Naive thymus-derived CD8-positive, alpha-beta T cell (primary cell): Measurements from ENCODE around the gene UNKL. TPM values are rescaled to one million over a fixed set of nuclear protein-coding genes. Genes with fewer than 3 reads are reported as not detected.

Experiments
- ATAC-seq, 2 donors: fragments of 150-1000 bp; cut with Tn5 transposase in 1 of 2; sonication (Bioruptor Pico), chemical (Tn5 transposase) in 1 of 2; 1 replicate in 1 of 2; 2 replicates in 1 of 2; pipeline ENCODE4 v1.10.0; 2021; ENCODE audit warnings: mild to moderate bottlenecking in 2 of 2, moderate library complexity in 2 of 2
- POLR2A ChIA-PET: fragments of 350-600 bp; sonication (Branson Sonifier 250); formaldehyde crosslinking; loops from one replicate; lab custom pipeline; 2021; ENCODE audit warnings: antibody characterized with exemption; lab: Charles Lee
- DNase-seq, 10 donors: peaks; one replicate each; pipeline versions ENCODE4 v3.0.0 to v3.0.0-alpha.2; 2020 to 2022
- H3K27ac Mint-ChIP-seq, 10 donors: one replicate each; pipeline ENCODE4 v1.8.0; 2020 to 2022; ENCODE audit warnings: mild to moderate bottlenecking in 10 of 10, mixed read lengths in 10 of 10, moderate library complexity in 4 of 10, inconsistent platforms in 1 of 10
- H3K27me3 Mint-ChIP-seq, 5 donors: one replicate each; pipeline ENCODE4 v1.8.0; 2021 to 2022; ENCODE audit warnings: mixed read lengths in 5 of 5
- H3K36me3 Mint-ChIP-seq, 3 donors: one replicate each; pipeline ENCODE4 v1.8.0; 2020 to 2022; ENCODE audit warnings: mixed read lengths in 3 of 3, mild to moderate bottlenecking in 2 of 3, inconsistent platforms in 1 of 3
- H3K4me1 Mint-ChIP-seq, 4 donors: one replicate each; pipeline ENCODE4 v1.8.0; 2021 to 2022; ENCODE audit warnings: mixed read lengths in 4 of 4
- H3K4me3 Mint-ChIP-seq, 10 donors: one replicate each; pipeline ENCODE4 v1.8.0; 2020 to 2022; ENCODE audit warnings: mild to moderate bottlenecking in 10 of 10, mixed read lengths in 10 of 10, moderate library complexity in 6 of 10, inconsistent platforms in 1 of 10
- H3K9me3 Mint-ChIP-seq, 9 donors: one replicate each; pipeline ENCODE4 v1.8.0; 2020 to 2022; ENCODE audit warnings: mixed read lengths in 9 of 9, mild to moderate bottlenecking in 3 of 9, inconsistent platforms in 1 of 9, moderate library complexity in 1 of 9
- polyA plus RNA-seq, 3 donors: library from polyadenylated mRNA; unstranded; fragments of 300-500 nt; fragmentation: Illumina TruSeq; gene quantifications; one replicate each; pipeline ENCODE4 v1.2.3, GENCODE V29; 2021
- total RNA-seq, 8 experiments: library from RNA in 2 of 8; stranded (reverse) in 2 of 8; gene quantifications; one replicate each; pipeline ENCODE4 v1.2.3 and lab custom pipeline; 2021 to 2026

UNKL gene
- total and polyA plus RNA-seq, 5 experiments from 2014 or later, result 8.3 to 151 (median 11.0) TPM

- DNase-seq (no peak), ATAC-seq (no peak)
- H3K27ac Mint-ChIP-seq, result no peak overlapping the region
- peaks cover 0 to 11% (median 0%) of the 10 kb centered on the region in 3 donors for H3K36me3 Mint-ChIP-seq
- POLR2A ChIA-PET, result no interaction called here
- H3K4me3 Mint-ChIP-seq, result peak overlapping the region in 3 of 10 donors; percentile 2 to 41 (median 34)
- peaks cover 11 to 35% (median 26%) of the 10 kb centered on the region in 4 donors for H3K4me1 Mint-ChIP-seq
- no peaks in the 10 kb centered on the region for H3K27me3 Mint-ChIP-seq
- peaks cover 0 to 2% (median 0%) of the 10 kb centered on the region in 9 donors for H3K9me3 Mint-ChIP-seq
Measured at GRCh38 chr16:1349351-1349750, 65.2 kb downstream of the UNKL start.

GRCh38 chr16:1348926-1349325 lies 65.6 kb downstream of the UNKL start:
- Mint-ChIP-seq H3K4me1 (peaks cover 11 to 34% (median 25%) of the 10 kb centered on the region in 4 donors), H3K36me3 (peaks cover 0 to 11% (median 0%) of the 10 kb centered on the region in 3 donors), H3K27ac (no peak overlapping the region), H3K9me3 (peaks cover 0 to 2% (median 0%) of the 10 kb centered on the region in 9 donors), H3K27me3 (no peaks in the 10 kb centered on the region), H3K4me3 (peak overlapping the region in 4 of 10 donors; percentile 2 to 41 (median 33))
- ATAC-seq (no peak), DNase-seq (no peak)
- POLR2A ChIA-PET, result no interaction called here

GRCh38 chr16:1348441-1348840 lies 66.1 kb downstream of the UNKL start:
- ATAC-seq (no peak), DNase-seq (no peak)
- POLR2A ChIA-PET, result no interaction called here
- H3K27ac Mint-ChIP-seq, result no peak overlapping the region
- peaks cover 0 to 2% (median 0%) of the 10 kb centered on the region in 9 donors for H3K9me3 Mint-ChIP-seq
- H3K27me3 Mint-ChIP-seq, result no peaks in the 10 kb centered on the region
- peaks cover 0 to 11% (median 0%) of the 10 kb centered on the region in 3 donors for H3K36me3 Mint-ChIP-seq
- peaks cover 10 to 30% (median 21%) of the 10 kb centered on the region in 4 donors for H3K4me1 Mint-ChIP-seq
- no peak overlapping the region for H3K4me3 Mint-ChIP-seq

- POLR2A ChIA-PET, result interaction anchor here (0.7 kb wide), 1 partner anchor 24 kb away, joined by 3 read pairs; no protein-coding TSS in a partner anchor
- Mint-ChIP-seq H3K27me3 (no peaks in the 10 kb centered on the region), H3K9me3 (peaks cover 0 to 2% (median 0%) of the 10 kb centered on the region in 9 donors), H3K4me3 (no peak overlapping the region), H3K36me3 (peaks cover 0 to 11% (median 0%) of the 10 kb centered on the region in 3 donors), H3K4me1 (peaks cover 11 to 30% (median 22%) of the 10 kb centered on the region in 4 donors), H3K27ac (no peak overlapping the region)
- DNase-seq, result no peak
- ATAC-seq, result no peak
Measured at GRCh38 chr16:1347962-1348361, 66.5 kb downstream of the UNKL start.

- Mint-ChIP-seq H3K27ac (no peak overlapping the region), H3K36me3 (peaks cover 0 to 11% (median 0%) of the 10 kb centered on the region in 3 donors), H3K4me3 (no peak overlapping the region), H3K9me3 (no peaks in the 10 kb centered on the region), H3K27me3 (no peaks in the 10 kb centered on the region), H3K4me1 (peaks cover 11 to 31% (median 23%) of the 10 kb centered on the region in 4 donors)
- ATAC-seq, result no peak
- POLR2A ChIA-PET, result interaction anchor here (0.7 kb wide), 1 partner anchor 23 kb away, joined by 3 read pairs; no protein-coding TSS in a partner anchor
- no peak for DNase-seq
Measured at GRCh38 chr16:1347286-1347855, 67.1 kb downstream of the UNKL start.

- Mint-ChIP-seq H3K9me3 (no peaks in the 10 kb centered on the region), H3K36me3 (peaks cover 0 to 11% (median 0%) of the 10 kb centered on the region in 3 donors), H3K4me1 (peaks cover 8 to 33% (median 22%) of the 10 kb centered on the region in 4 donors)
Measured at GRCh38 chr16:1346422-1347285, 67.8 kb downstream of the UNKL start.

GRCh38 chr16:1345651-1346421 lies 68.7 kb downstream of the UNKL start:
- POLR2A ChIA-PET, result no interaction called here
- H3K27ac Mint-ChIP-seq, result no peak overlapping the region
- no peak overlapping the region for H3K4me3 Mint-ChIP-seq
- H3K9me3 Mint-ChIP-seq, result no peaks in the 10 kb centered on the region
- H3K4me1 Mint-ChIP-seq, result peaks cover 8 to 29% (median 20%) of the 10 kb centered on the region in 4 donors
- DNase-seq (no peak), ATAC-seq (no peak)
- H3K36me3 Mint-ChIP-seq, result peaks cover 0 to 11% (median 0%) of the 10 kb centered on the region in 3 donors
- no peaks in the 10 kb centered on the region for H3K27me3 Mint-ChIP-seq

More at GRCh38 chr16:1346422-1347285, 67.8 kb downstream of the UNKL start:
- Mint-ChIP-seq H3K27me3 (no peaks in the 10 kb centered on the region), H3K27ac (no peak overlapping the region), H3K4me3 (no peak overlapping the region)
- ATAC-seq, result no peak
- POLR2A ChIA-PET, result no interaction called here
- no peak for DNase-seq

GRCh38 chr16:1345087-1345486 lies 69.4 kb downstream of the UNKL start:
- no peak overlapping the region for H3K27ac Mint-ChIP-seq
- POLR2A ChIA-PET, result interaction anchor here (0.9 kb wide), 1 partner anchor 36 kb away, joined by 5 read pairs; the partner anchor contains the start of gene UBE2I
- H3K4me3 Mint-ChIP-seq, result no peak overlapping the region
- DNase-seq (no peak), ATAC-seq (no peak)
- H3K9me3 Mint-ChIP-seq, result no peaks in the 10 kb centered on the region
- H3K36me3 Mint-ChIP-seq, result peaks cover 0 to 8% (median 0%) of the 10 kb centered on the region in 3 donors
- peaks cover 10 to 23% (median 17%) of the 10 kb centered on the region in 4 donors for H3K4me1 Mint-ChIP-seq
- no peaks in the 10 kb centered on the region for H3K27me3 Mint-ChIP-seq

- POLR2A ChIA-PET, result interaction anchor here (0.9 kb wide), 1 partner anchor 35 kb away, joined by 5 read pairs; the partner anchor contains the start of gene UBE2I
- H3K27ac Mint-ChIP-seq, result peak overlapping the region in 1 of 10 donors; percentile 43
- no peaks in the 10 kb centered on the region for H3K27me3 Mint-ChIP-seq
- no peaks in the 10 kb centered on the region for H3K9me3 Mint-ChIP-seq
- peak overlapping the region in 2 of 10 donors; percentile 26 to 68 for H3K4me3 Mint-ChIP-seq
- DNase-seq (no peak), ATAC-seq (no peak)
- H3K4me1 Mint-ChIP-seq, result peaks cover 10 to 21% (median 16%) of the 10 kb centered on the region in 4 donors
- peaks cover 0 to 8% (median 0%) of the 10 kb centered on the region in 3 donors for H3K36me3 Mint-ChIP-seq
Measured at GRCh38 chr16:1344499-1344898, 70.0 kb downstream of the UNKL start.

GRCh38 chr16:1343428-1344242 lies 70.9 kb downstream of the UNKL start:
- peak overlapping the region in 8 of 10 donors; percentile 15 to 84 (median 63) for H3K27ac Mint-ChIP-seq
- H3K4me1 Mint-ChIP-seq, result peaks cover 10 to 21% (median 16%) of the 10 kb centered on the region in 4 donors
- no peaks in the 10 kb centered on the region for H3K9me3 Mint-ChIP-seq
- no peak for DNase-seq
- H3K27me3 Mint-ChIP-seq, result no peaks in the 10 kb centered on the region
- POLR2A ChIA-PET, result interaction anchor here (0.6 to 2.5 kb wide), 8 partner anchors 7 to 484 kb away, joined by 3 to 17 read pairs (median 6); partner anchors contain the start of genes BAIAP3 and UBE2I
- peak overlapping the region; percentile 69 to 87 (median 79) for H3K4me3 Mint-ChIP-seq
- no peak for ATAC-seq
- H3K36me3 Mint-ChIP-seq, result peaks cover 0 to 2% (median 0%) of the 10 kb centered on the region in 3 donors
